ENCODE measurements around the gene IARS1. TPM values are rescaled to one million over a fixed set of nuclear protein-coding genes. Genes with fewer than 3 reads are reported as not detected.

Gene IARS1
- polyA plus RNA-seq, 1 donor from 2014 or later = 64.4 TPM

GRCh38 chr9:92298036-92298435 is 4.5 kb upstream of the IARS1 start:
- H3K27ac ChIP-seq (ENCODE audit: low read length) = no peak overlapping the region
- H3K27me3 ChIP-seq (ENCODE audit: insufficient read depth, low read depth, low read length) = no peaks in the 10 kb centered on the region
- no peaks in the 10 kb centered on the region for H3K36me3 ChIP-seq (ENCODE audit: insufficient read depth, low read length)
- no peak overlapping the region for H3K4me3 ChIP-seq (ENCODE audit: low read length)
- no peaks in the 10 kb centered on the region for H3K9me3 ChIP-seq (ENCODE audit: low read length)
- no peak overlapping the region for H3K4me2 ChIP-seq (ENCODE audit: low read length)
- H2AFZ ChIP-seq (ENCODE audit: low read depth, low read length) = no peak overlapping the region
- H3K79me2 ChIP-seq (replicated peaks; ENCODE audit: insufficient read depth, low read length) = peaks cover 4% of the 10 kb centered on the region
- H3F3A ChIP-seq (ENCODE audit: insufficient read depth, low read length, poor library complexity, severe bottlenecking) = no peaks in the 10 kb centered on the region
- no peaks in the 10 kb centered on the region for H4K20me1 ChIP-seq (ENCODE audit: insufficient read depth)
- H3K9me2 ChIP-seq (ENCODE audit: insufficient read depth, low read length) = no peaks in the 10 kb centered on the region
- no peak overlapping the region for H3K9ac ChIP-seq (ENCODE audit: low read length)
- TF ChIP-seq MXI1 (conservative IDR thresholded peaks at IDR 0.05; ENCODE audit: poor library complexity, severe bottlenecking) (no peak), TAF1 (IDR thresholded peaks at IDR 0.05; ENCODE audit: low read depth) (no peak), EP300 (conservative IDR thresholded peaks at IDR 0.05; ENCODE audit: poor library complexity, severe bottlenecking) (no peak)

GRCh38 chr9:92297611-92298010 is 4.1 kb upstream of the IARS1 start:
- TF ChIP-seq MXI1 (conservative IDR thresholded peaks at IDR 0.05; ENCODE audit: poor library complexity, severe bottlenecking) (no peak), EP300 (conservative IDR thresholded peaks at IDR 0.05; ENCODE audit: poor library complexity, severe bottlenecking) (no peak), POLR2AphosphoS5 (IDR thresholded peaks at IDR 0.05) (no peak), SMC3 (conservative IDR thresholded peaks at IDR 0.05; ENCODE audit: poor library complexity) (no peak)
- TF ChIP-seq, protein P1, sequence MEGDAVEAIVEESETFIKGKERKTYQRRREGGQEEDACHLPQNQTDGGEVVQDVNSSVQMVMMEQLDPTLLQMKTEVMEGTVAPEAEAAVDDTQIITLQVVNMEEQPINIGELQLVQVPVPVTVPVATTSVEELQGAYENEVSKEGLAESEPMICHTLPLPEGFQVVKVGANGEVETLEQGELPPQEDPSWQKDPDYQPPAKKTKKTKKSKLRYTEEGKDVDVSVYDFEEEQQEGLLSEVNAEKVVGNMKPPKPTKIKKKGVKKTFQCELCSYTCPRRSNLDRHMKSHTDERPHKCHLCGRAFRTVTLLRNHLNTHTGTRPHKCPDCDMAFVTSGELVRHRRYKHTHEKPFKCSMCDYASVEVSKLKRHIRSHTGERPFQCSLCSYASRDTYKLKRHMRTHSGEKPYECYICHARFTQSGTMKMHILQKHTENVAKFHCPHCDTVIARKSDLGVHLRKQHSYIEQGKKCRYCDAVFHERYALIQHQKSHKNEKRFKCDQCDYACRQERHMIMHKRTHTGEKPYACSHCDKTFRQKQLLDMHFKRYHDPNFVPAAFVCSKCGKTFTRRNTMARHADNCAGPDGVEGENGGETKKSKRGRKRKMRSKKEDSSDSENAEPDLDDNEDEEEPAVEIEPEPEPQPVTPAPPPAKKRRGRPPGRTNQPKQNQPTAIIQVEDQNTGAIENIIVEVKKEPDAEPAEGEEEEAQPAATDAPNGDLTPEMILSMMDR (IDR thresholded peaks at IDR 0.05; ENCODE audit: poor library complexity, severe bottlenecking) = no peak
- H3K36me3 ChIP-seq (ENCODE audit: insufficient read depth, low read length) = no peaks in the 10 kb centered on the region
- no peaks in the 10 kb centered on the region for H3K9me3 ChIP-seq (ENCODE audit: low read length)
- H3K4me3 ChIP-seq (ENCODE audit: low read length) = no peak overlapping the region
- no peaks in the 10 kb centered on the region for H4K20me1 ChIP-seq (ENCODE audit: insufficient read depth)
- no peaks in the 10 kb centered on the region for H3F3A ChIP-seq (ENCODE audit: insufficient read depth, low read length, poor library complexity, severe bottlenecking)
- no peaks in the 10 kb centered on the region for H3K27me3 ChIP-seq (ENCODE audit: insufficient read depth, low read depth, low read length)
- H3K4me2 ChIP-seq (ENCODE audit: low read length) = no peak overlapping the region
- H3K27ac ChIP-seq (ENCODE audit: low read length) = no peak overlapping the region
- no peak overlapping the region for H3K9ac ChIP-seq (ENCODE audit: low read length)
- peaks cover 9% of the 10 kb centered on the region for H3K79me2 ChIP-seq (replicated peaks; ENCODE audit: insufficient read depth, low read length)
- H3K9me2 ChIP-seq (ENCODE audit: insufficient read depth, low read length) = no peaks in the 10 kb centered on the region
- no peak overlapping the region for H2AFZ ChIP-seq (ENCODE audit: low read depth, low read length)

DNA sequence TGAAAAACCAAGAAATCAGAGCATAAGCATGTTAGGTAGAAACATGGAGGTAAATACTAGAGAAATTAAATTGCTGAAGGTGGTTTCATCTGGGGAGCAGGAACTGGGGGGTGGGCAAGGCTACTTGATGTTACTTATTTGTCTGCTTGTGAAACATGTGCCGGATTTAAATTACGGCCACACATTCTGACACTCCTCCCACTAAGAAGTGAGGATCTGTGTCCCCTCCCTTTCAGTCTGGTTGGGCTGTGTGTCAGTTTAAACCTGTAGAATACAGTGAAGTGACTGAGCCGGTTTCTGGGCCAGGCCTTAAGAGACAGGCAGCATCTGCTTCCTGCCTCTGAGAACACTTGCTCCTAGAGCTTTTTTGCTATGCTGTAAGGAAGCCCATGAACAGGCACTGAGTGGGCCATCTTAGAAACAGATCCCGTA is 2.3 kb upstream of the IARS1 start:
- H3K9me2 ChIP-seq (ENCODE audit: insufficient read depth, low read length) = no peaks in the 10 kb centered on the region
- no peak overlapping the region for H3K4me3 ChIP-seq (ENCODE audit: low read length)
- H4K20me1 ChIP-seq (ENCODE audit: insufficient read depth) = no peaks in the 10 kb centered on the region
- H3K4me2 ChIP-seq (ENCODE audit: low read length) = no peak overlapping the region
- H2AFZ ChIP-seq (ENCODE audit: low read depth, low read length) = no peak overlapping the region
- H3K27me3 ChIP-seq (ENCODE audit: insufficient read depth, low read depth, low read length) = no peaks in the 10 kb centered on the region
- no peak overlapping the region for H3K9ac ChIP-seq (ENCODE audit: low read length)
- TF ChIP-seq TAF1 (IDR thresholded peaks at IDR 0.05; ENCODE audit: low read depth) = no peak
- TF ChIP-seq SMC3 (conservative IDR thresholded peaks at IDR 0.05; ENCODE audit: poor library complexity) = no peak
- no peak for TF ChIP-seq RAD21 (conservative IDR thresholded peaks at IDR 0.05)
- TF ChIP-seq EZH2 (IDR thresholded peaks at IDR 0.05; ENCODE audit: borderline replicate concordance, insufficient read depth, low read length, poor library complexity, severe bottlenecking) = no peak
- TF ChIP-seq POLR2AphosphoS5 (IDR thresholded peaks at IDR 0.05) = no peak
- TF ChIP-seq, protein P2, sequence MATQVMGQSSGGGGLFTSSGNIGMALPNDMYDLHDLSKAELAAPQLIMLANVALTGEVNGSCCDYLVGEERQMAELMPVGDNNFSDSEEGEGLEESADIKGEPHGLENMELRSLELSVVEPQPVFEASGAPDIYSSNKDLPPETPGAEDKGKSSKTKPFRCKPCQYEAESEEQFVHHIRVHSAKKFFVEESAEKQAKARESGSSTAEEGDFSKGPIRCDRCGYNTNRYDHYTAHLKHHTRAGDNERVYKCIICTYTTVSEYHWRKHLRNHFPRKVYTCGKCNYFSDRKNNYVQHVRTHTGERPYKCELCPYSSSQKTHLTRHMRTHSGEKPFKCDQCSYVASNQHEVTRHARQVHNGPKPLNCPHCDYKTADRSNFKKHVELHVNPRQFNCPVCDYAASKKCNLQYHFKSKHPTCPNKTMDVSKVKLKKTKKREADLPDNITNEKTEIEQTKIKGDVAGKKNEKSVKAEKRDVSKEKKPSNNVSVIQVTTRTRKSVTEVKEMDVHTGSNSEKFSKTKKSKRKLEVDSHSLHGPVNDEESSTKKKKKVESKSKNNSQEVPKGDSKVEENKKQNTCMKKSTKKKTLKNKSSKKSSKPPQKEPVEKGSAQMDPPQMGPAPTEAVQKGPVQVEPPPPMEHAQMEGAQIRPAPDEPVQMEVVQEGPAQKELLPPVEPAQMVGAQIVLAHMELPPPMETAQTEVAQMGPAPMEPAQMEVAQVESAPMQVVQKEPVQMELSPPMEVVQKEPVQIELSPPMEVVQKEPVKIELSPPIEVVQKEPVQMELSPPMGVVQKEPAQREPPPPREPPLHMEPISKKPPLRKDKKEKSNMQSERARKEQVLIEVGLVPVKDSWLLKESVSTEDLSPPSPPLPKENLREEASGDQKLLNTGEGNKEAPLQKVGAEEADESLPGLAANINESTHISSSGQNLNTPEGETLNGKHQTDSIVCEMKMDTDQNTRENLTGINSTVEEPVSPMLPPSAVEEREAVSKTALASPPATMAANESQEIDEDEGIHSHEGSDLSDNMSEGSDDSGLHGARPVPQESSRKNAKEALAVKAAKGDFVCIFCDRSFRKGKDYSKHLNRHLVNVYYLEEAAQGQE (IDR thresholded peaks at IDR 0.05; ENCODE audit: borderline replicate concordance) = no peak
- TF ChIP-seq MXI1 (conservative IDR thresholded peaks at IDR 0.05; ENCODE audit: poor library complexity, severe bottlenecking) = no peak
- no peak for TF ChIP-seq EP300 (conservative IDR thresholded peaks at IDR 0.05; ENCODE audit: poor library complexity, severe bottlenecking)
- TF ChIP-seq, protein P1 (IDR thresholded peaks at IDR 0.05; ENCODE audit: poor library complexity, severe bottlenecking) = no peak
- no peak overlapping the region for H3K27ac ChIP-seq (ENCODE audit: low read length)
- H3K79me2 ChIP-seq (replicated peaks; ENCODE audit: insufficient read depth, low read length) = peaks cover 25% of the 10 kb centered on the region
- H3F3A ChIP-seq (ENCODE audit: insufficient read depth, low read length, poor library complexity, severe bottlenecking) = no peaks in the 10 kb centered on the region
- no peaks in the 10 kb centered on the region for H3K36me3 ChIP-seq (ENCODE audit: insufficient read depth, low read length)
- no peaks in the 10 kb centered on the region for H3K9me3 ChIP-seq (ENCODE audit: low read length)
